Esophagus squamous epithelium (tissue), 4 donors: Measurements from ENCODE around the gene MRPS26.

Experiments used
- CTCF ChIP-seq, 6 experiments: fragments of 450-650 bp in 4 of 6; fragments of 200-600 bp in 2 of 6; sonication (generic) in 2 of 6; IDR thresholded peaks; one replicate each; pipeline ENCODE4 v1.5.1; 2016 to 2019; ENCODE audit warnings: antibody characterized with exemption in 6 of 6, mild to moderate bottlenecking in 4 of 6, moderate library complexity in 4 of 6
- POLR2A ChIP-seq, 4 donors: fragments of 450-650 bp; IDR thresholded peaks; one replicate each; pipeline ENCODE4 v1.6.1; 2017; ENCODE audit warnings: antibody characterized with exemption in 4 of 4, mild to moderate bottlenecking in 4 of 4, moderate library complexity in 3 of 4

- no peak for TF ChIP-seq POLR2A (IDR thresholded peaks at IDR 0.05)
- no peak for TF ChIP-seq CTCF (IDR thresholded peaks at IDR 0.05)
Measured at GRCh38 chr20:3071266-3071609, 25.4 kb downstream of the MRPS26 start.
